Astrocyte of the spinal cord (primary cell): ENCODE data around the gene PRSS33.

Source experiments
- DNase-seq: peaks from one replicate; pipeline ENCODE4 v3.0.0; 2011; ENCODE audit warnings: low read depth, low spot score
- H3K4me3 ChIP-seq: 2 replicates; pipeline ENCODE4 v1.5.1; 2011; ENCODE audit warnings: low read depth, mild to moderate bottlenecking, low read length, moderate library complexity
- CTCF ChIP-seq: IDR thresholded peaks from 2 replicates; pipeline ENCODE4 v1.5.1; 2012; ENCODE audit warnings: low read depth, mild to moderate bottlenecking, low read length, inconsistent platforms
- in situ Hi-C: cut with HindIII; loops from 2 replicates; pipeline ENCODE4 v1.10.0; 2017; ENCODE audit warnings: low sequenced_read_pairs

Gene PRSS33

GRCh38 chr16:2826591-2827373, 39.4 kb upstream of the PRSS33 start:
- no peak for TF ChIP-seq CTCF
- DNase-seq = no peak
- H3K4me3 ChIP-seq = no peak overlapping the region
- in situ Hi-C loops = no loop called here

- in situ Hi-C loops = no loop called here
- H3K4me3 ChIP-seq = no peak overlapping the region
- TF ChIP-seq CTCF = no peak
- no peak for DNase-seq
These were observed 38.5 kb upstream of the PRSS33 start for GRCh38 chr16:2825906-2826305.

- TF ChIP-seq CTCF = no peak
- H3K4me3 ChIP-seq = no peak overlapping the region
- in situ Hi-C loops = no loop called here
- no peak for DNase-seq
These were observed 37.8 kb upstream of the PRSS33 start for GRCh38 chr16:2825049-2825742.

- no peak for DNase-seq
- in situ Hi-C loops = no loop called here
- no peak overlapping the region for H3K4me3 ChIP-seq
- TF ChIP-seq CTCF = no peak
These were observed 37.3 kb upstream of the PRSS33 start for GRCh38 chr16:2824626-2825025.

- in situ Hi-C loops = no loop called here
- H3K4me3 ChIP-seq = no peak overlapping the region
- no peak for TF ChIP-seq CTCF
- DNase-seq = no peak
These were observed 35.1 kb upstream of the PRSS33 start for GRCh38 chr16:2822496-2822895.

- no peak for DNase-seq
- no peak overlapping the region for H3K4me3 ChIP-seq
- TF ChIP-seq CTCF = no peak
- in situ Hi-C loops = no loop called here
These were observed 34.8 kb upstream of the PRSS33 start for GRCh38 chr16:2822158-2822495.
